ENCODE data around the gene POU2F2.
"Not testable (repeated sequence)": the region's sequence is repeated elsewhere in the genome, so short reads cannot be mapped to it uniquely, and the experiment has no call there.

Gene POU2F2

GRCh38 chr19:42109896-42110295 is 22.4 kb downstream of the POU2F2 start:
- Histone ChIP-seq H3K9me3 (ENCODE audit: insufficient read depth, low read depth, low read length) (no peaks in the 10 kb centered on the region), H3K4me1 (ENCODE audit: insufficient read depth, low read length) (peaks cover 8% of the 10 kb centered on the region; the same call in 1 of the 2 replicates), H3K27ac (ENCODE audit: low read length) (no peak overlapping the region), H3K27me3 (ENCODE audit: insufficient read depth, low read length) (peaks cover 9% of the 10 kb centered on the region), H3K36me3 (ENCODE audit: insufficient read depth, low read depth, low read length) (no peaks in the 10 kb centered on the region), H3K9ac (ENCODE audit: low read depth, low read length) (no peak overlapping the region), H3K4me3 (ENCODE audit: low read length) (no peak overlapping the region)

- Histone ChIP-seq H3K36me3 (ENCODE audit: insufficient read depth, low read depth, low read length) (no peaks in the 10 kb centered on the region), H3K27ac (ENCODE audit: low read length) (no peak overlapping the region)
Observed at GRCh38 chr19:42108527-42109389, 23.5 kb downstream of the POU2F2 start.

GRCh38 chr19:42105368-42105767 is 26.9 kb downstream of the POU2F2 start:
- Histone ChIP-seq H3K9me3 (ENCODE audit: insufficient read depth, low read depth, low read length) (no peaks in the 10 kb centered on the region), H3K4me1 (ENCODE audit: insufficient read depth, low read length) (peaks cover 3% of the 10 kb centered on the region; the same call in 1 of the 2 replicates), H3K27me3 (ENCODE audit: insufficient read depth, low read length) (peaks cover 10% of the 10 kb centered on the region), H3K9ac (ENCODE audit: low read depth, low read length) (no peak overlapping the region), H3K4me3 (ENCODE audit: low read length) (no peak overlapping the region), H3K27ac (ENCODE audit: low read length) (no peak overlapping the region), H3K36me3 (ENCODE audit: insufficient read depth, low read depth, low read length) (no peaks in the 10 kb centered on the region)

More at GRCh38 chr19:42108527-42109389, 23.5 kb downstream of the POU2F2 start:
- Histone ChIP-seq H3K27me3 (ENCODE audit: insufficient read depth, low read length) (peaks cover 10% of the 10 kb centered on the region), H3K9me3 (ENCODE audit: insufficient read depth, low read depth, low read length) (no peaks in the 10 kb centered on the region), H3K4me3 (ENCODE audit: low read length) (no peak overlapping the region), H3K9ac (ENCODE audit: low read depth, low read length) (no peak overlapping the region), H3K4me1 (ENCODE audit: insufficient read depth, low read length) (peaks cover 3% of the 10 kb centered on the region; the same call in 1 of the 2 replicates)

- Histone ChIP-seq H3K9me3 (ENCODE audit: insufficient read depth, low read depth, low read length) (no peaks in the 10 kb centered on the region), H3K9ac (ENCODE audit: low read depth, low read length) (no peak overlapping the region), H3K36me3 (ENCODE audit: insufficient read depth, low read depth, low read length) (no peaks in the 10 kb centered on the region), H3K27ac (ENCODE audit: low read length) (no peak overlapping the region), H3K27me3 (ENCODE audit: insufficient read depth, low read length) (peaks cover 10% of the 10 kb centered on the region), H3K4me3 (ENCODE audit: low read length) (no peak overlapping the region), H3K4me1 (ENCODE audit: insufficient read depth, low read length) (no peaks in the 10 kb centered on the region; the same call in none of the 2 replicates)
Observed at GRCh38 chr19:42102877-42103276, 29.4 kb downstream of the POU2F2 start.

- H3K36me3 ChIP-seq (ENCODE audit: insufficient read depth, low read depth, low read length), result not testable (repeated sequence)
Observed at GRCh38 chr19:42100241-42100640, 32.0 kb downstream of the POU2F2 start.

GRCh38 chr19:42099336-42099925 is 32.8 kb downstream of the POU2F2 start:
- Histone ChIP-seq H3K27me3 (ENCODE audit: insufficient read depth, low read length) (peaks cover 4% of the 10 kb centered on the region; the same call in 1 of the 2 replicates), H3K4me1 (ENCODE audit: insufficient read depth, low read length) (peaks cover 2% of the 10 kb centered on the region), H3K27ac (ENCODE audit: low read length) (no peak overlapping the region), H3K9ac (ENCODE audit: low read depth, low read length) (0 out of 2 replicates have a peak overlapping the region, but pooled peaks have one; percentile 37), H3K36me3 (ENCODE audit: insufficient read depth, low read depth, low read length) (no peaks in the 10 kb centered on the region), H3K4me3 (ENCODE audit: low read length) (no peak overlapping the region), H3K9me3 (ENCODE audit: insufficient read depth, low read depth, low read length) (no peaks in the 10 kb centered on the region)

More at GRCh38 chr19:42100241-42100640, 32.0 kb downstream of the POU2F2 start:
- not testable (repeated sequence) for H3K27ac ChIP-seq (ENCODE audit: low read length); H3K4me3 ChIP-seq (ENCODE audit: low read length); H3K4me1 ChIP-seq (ENCODE audit: insufficient read depth, low read length); H3K9me3 ChIP-seq (ENCODE audit: insufficient read depth, low read depth, low read length); H3K27me3 ChIP-seq (ENCODE audit: insufficient read depth, low read length); H3K9ac ChIP-seq (ENCODE audit: low read depth, low read length)

- no peak overlapping the region for H3K9ac ChIP-seq (ENCODE audit: low read depth, low read length)
- H3K36me3 ChIP-seq (ENCODE audit: insufficient read depth, low read depth, low read length), result no peaks in the 10 kb centered on the region
- peaks cover 2% of the 10 kb centered on the region for H3K4me1 ChIP-seq (ENCODE audit: insufficient read depth, low read length)
- H3K4me3 ChIP-seq (ENCODE audit: low read length), result no peak overlapping the region
- H3K27me3 ChIP-seq (ENCODE audit: insufficient read depth, low read length), result peaks cover 4% of the 10 kb centered on the region; the same call in 1 of the 2 replicates
- H3K9me3 ChIP-seq (ENCODE audit: insufficient read depth, low read depth, low read length), result no peaks in the 10 kb centered on the region
- no peak overlapping the region for H3K27ac ChIP-seq (ENCODE audit: low read length)
Observed at GRCh38 chr19:42098781-42099180, 33.5 kb downstream of the POU2F2 start.

GRCh38 chr19:42097461-42097860 is 34.8 kb downstream of the POU2F2 start:
- H3K27ac ChIP-seq (ENCODE audit: low read length), result no peak overlapping the region
- no peak overlapping the region for H3K4me3 ChIP-seq (ENCODE audit: low read length)
- no peak overlapping the region for H3K9ac ChIP-seq (ENCODE audit: low read depth, low read length)
- no peaks in the 10 kb centered on the region for H3K9me3 ChIP-seq (ENCODE audit: insufficient read depth, low read depth, low read length)
- H3K27me3 ChIP-seq (ENCODE audit: insufficient read depth, low read length), result peaks cover 4% of the 10 kb centered on the region; the same call in 1 of the 2 replicates
- peaks cover 2% of the 10 kb centered on the region for H3K4me1 ChIP-seq (ENCODE audit: insufficient read depth, low read length)
- no peaks in the 10 kb centered on the region for H3K36me3 ChIP-seq (ENCODE audit: insufficient read depth, low read depth, low read length)

- Histone ChIP-seq H3K4me3 (ENCODE audit: low read length) (peak overlapping the region; percentile 57; the same call in 1 of the 2 replicates), H3K4me1 (ENCODE audit: insufficient read depth, low read length) (peaks cover 2% of the 10 kb centered on the region), H3K36me3 (ENCODE audit: insufficient read depth, low read depth, low read length) (no peaks in the 10 kb centered on the region), H3K9me3 (ENCODE audit: insufficient read depth, low read depth, low read length) (no peaks in the 10 kb centered on the region), H3K27ac (ENCODE audit: low read length) (no peak overlapping the region), H3K9ac (ENCODE audit: low read depth, low read length) (no peak overlapping the region), H3K27me3 (ENCODE audit: insufficient read depth, low read length) (peaks cover 4% of the 10 kb centered on the region; the same call in 1 of the 2 replicates)
Observed at GRCh38 chr19:42096255-42096837, 35.9 kb downstream of the POU2F2 start.

GRCh38 chr19:42095814-42096230 is 36.4 kb downstream of the POU2F2 start:
- Histone ChIP-seq H3K27ac (ENCODE audit: low read length) (no peak overlapping the region), H3K4me3 (ENCODE audit: low read length) (peak overlapping the region; percentile 57; the same call in 1 of the 2 replicates)

GRCh38 chr19:42095142-42095813 is 37.0 kb downstream of the POU2F2 start:
- peak overlapping the region; percentile 57; the same call in 1 of the 2 replicates for H3K4me3 ChIP-seq (ENCODE audit: low read length)
- H3K36me3 ChIP-seq (ENCODE audit: insufficient read depth, low read depth, low read length), result no peaks in the 10 kb centered on the region
- peaks cover 4% of the 10 kb centered on the region; the same call in 1 of the 2 replicates for H3K27me3 ChIP-seq (ENCODE audit: insufficient read depth, low read length)
- no peaks in the 10 kb centered on the region for H3K9me3 ChIP-seq (ENCODE audit: insufficient read depth, low read depth, low read length)
- no peak overlapping the region for H3K9ac ChIP-seq (ENCODE audit: low read depth, low read length)
- H3K27ac ChIP-seq (ENCODE audit: low read length), result no peak overlapping the region
- peaks cover 2% of the 10 kb centered on the region for H3K4me1 ChIP-seq (ENCODE audit: insufficient read depth, low read length)

More at GRCh38 chr19:42095814-42096230, 36.4 kb downstream of the POU2F2 start:
- no peaks in the 10 kb centered on the region for H3K36me3 ChIP-seq (ENCODE audit: insufficient read depth, low read depth, low read length)
- peaks cover 4% of the 10 kb centered on the region; the same call in 1 of the 2 replicates for H3K27me3 ChIP-seq (ENCODE audit: insufficient read depth, low read length)
- H3K9ac ChIP-seq (ENCODE audit: low read depth, low read length), result no peak overlapping the region
- H3K4me1 ChIP-seq (ENCODE audit: insufficient read depth, low read length), result peaks cover 2% of the 10 kb centered on the region
- H3K9me3 ChIP-seq (ENCODE audit: insufficient read depth, low read depth, low read length), result no peaks in the 10 kb centered on the region

All from iPS-20b (cell line).